EH (cell line): ENCODE measurements around the gene RING1.

Source experiments
- DNase-seq: peaks from one replicate; pipeline ENCODE4 v3.0.0-alpha.2; 2015; ENCODE audit warnings: low read depth

The RING1 gene

GRCh38 chr6:33192671-33193602 lies 15.4 kb upstream of the RING1 start:
- no peak for DNase-seq

DNA sequence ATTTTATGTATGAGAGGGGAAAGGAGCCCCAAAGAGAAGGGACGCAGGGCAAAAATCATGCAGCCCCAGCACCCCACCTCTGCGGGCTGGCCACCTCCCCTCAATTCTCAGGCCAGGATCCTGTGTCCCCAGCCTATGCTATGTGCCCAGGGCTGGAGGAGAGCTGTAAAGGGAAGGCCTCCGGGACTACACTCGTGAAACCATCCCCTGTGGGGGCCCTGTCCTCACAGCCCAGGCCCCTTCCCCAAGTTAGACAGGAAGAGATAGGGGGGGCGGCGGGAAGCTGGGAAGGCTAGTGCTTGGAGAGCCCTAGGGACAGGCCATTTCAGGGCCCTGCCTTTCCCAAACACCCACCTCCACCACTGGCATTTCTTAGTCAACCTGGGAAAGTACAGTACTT lies 14.7 kb upstream of the RING1 start:
- DNase-seq = no peak

DNA sequence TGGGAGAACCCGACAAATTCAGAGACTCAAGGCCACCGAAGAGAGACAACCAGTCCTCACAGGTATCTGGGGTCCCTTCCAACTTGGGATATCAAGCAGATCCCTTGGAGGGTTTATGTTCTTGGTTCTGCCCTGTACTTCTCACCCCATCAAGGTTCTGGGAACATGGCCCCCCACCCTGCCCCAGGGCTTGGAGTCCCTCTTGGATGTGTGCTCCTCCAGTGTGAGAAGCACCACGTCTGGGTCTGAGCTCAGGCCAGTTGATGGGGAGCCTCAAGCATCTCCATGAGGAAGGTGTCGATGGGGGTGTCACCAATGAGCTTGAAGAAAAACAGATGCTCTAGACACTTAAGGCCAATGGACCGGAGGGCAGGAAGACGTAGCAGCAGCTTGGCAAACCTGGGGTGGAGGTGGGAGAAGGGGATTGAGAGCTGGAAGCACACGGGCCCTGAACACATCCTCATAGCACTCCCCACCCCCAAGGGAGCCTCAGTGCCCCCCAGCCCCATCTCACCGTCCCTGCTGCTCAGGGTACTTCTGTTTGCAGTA lies 13.8 kb upstream of the RING1 start:
- no peak for DNase-seq

GRCh38 chr6:33195304-33196165 lies 12.8 kb upstream of the RING1 start:
- no peak for DNase-seq

DNA sequence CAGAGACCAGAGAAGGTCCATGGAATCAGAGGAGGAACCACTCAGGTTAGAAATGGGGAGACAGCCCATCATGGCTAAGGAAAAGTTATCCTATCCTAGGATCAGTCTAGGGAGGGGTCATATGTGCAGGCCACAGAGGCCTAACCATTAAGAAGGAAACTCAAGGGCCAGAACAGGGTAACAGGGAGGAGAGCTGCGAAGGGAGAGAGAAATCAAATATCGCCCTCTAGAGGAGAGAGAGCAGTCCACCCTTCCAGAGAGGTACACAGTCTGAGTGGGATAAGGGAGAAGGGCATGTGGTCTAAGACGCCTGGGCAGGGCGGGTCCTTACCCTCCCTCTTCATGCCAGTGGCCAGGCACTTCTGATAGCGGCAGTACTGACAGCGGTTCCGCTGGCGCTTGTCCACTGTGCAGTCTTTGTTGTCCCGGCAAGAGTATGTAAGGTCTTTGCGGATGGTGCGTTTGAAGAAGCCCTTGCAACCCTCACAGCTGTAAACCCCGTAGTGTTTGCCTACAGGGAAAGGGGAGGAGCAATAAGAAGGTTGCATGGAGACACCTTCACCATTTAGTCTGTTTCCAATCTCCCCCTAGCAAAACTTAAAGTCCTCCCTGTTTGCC lies 10.8 kb upstream of the RING1 start:
- peak; percentile 73 for DNase-seq

DNA sequence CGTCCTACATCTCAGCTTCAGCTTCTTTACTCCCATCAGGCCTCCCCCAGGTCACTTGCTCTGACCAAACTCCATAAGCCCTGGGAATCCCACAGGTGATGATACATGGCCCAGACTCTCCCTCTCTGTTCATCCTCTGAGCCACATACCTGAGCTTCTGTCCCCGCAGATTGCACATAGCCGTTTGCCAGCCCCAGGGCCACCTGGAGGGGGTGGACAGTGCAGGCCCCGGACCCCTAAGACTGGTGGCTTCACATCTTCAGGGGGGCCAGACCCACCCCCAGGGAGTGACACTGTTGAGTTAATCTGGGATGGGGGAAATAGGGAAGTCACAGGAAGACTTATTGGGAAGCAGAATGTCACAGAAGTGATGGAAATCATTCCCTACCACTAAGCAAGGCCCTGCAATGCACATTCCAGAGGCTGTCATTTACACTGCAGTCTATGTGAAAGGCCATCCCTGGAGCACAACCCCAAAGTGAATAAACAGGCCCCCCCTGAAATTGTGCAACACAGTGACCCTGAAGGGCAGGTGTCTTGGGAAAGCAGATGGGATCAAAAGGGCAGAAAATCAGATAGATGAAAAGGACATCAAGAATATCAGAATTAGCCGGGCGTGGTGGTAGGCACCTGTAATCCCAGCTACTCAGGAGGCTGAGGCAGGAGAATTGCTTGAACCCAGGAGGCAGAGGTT lies 10.0 kb upstream of the RING1 start:
- no peak for DNase-seq

- DNase-seq = no peak
Observed at GRCh38 chr6:33198853-33199436, 9.4 kb upstream of the RING1 start.

DNA sequence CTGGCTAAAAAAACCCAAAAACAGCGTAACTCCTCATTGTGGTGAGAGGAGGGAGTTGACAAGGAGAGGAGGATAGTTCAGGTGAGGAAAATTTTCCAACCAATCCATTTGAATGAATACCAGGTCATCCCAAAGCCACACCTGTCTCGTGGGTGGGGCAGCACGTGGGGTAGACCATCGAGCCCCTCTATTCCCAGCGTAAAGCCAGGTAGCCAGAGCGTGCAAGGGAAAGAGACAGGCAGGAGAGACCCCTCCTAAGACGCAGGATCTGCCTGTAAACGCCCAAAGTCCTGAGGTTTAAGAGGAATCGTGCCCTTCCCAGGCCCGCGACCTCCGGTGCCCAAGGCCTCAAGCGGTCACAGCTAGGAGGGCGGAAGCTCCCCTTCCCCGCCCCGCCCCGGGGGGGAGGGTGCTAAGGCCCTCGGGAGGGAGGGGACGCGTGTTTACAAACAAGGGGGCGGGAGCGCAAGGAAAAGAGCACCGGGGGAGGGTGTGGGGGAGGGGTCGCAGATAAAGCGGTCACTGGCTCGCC lies 8.5 kb upstream of the RING1 start:
- DNase-seq = peak; percentile 68

DNA sequence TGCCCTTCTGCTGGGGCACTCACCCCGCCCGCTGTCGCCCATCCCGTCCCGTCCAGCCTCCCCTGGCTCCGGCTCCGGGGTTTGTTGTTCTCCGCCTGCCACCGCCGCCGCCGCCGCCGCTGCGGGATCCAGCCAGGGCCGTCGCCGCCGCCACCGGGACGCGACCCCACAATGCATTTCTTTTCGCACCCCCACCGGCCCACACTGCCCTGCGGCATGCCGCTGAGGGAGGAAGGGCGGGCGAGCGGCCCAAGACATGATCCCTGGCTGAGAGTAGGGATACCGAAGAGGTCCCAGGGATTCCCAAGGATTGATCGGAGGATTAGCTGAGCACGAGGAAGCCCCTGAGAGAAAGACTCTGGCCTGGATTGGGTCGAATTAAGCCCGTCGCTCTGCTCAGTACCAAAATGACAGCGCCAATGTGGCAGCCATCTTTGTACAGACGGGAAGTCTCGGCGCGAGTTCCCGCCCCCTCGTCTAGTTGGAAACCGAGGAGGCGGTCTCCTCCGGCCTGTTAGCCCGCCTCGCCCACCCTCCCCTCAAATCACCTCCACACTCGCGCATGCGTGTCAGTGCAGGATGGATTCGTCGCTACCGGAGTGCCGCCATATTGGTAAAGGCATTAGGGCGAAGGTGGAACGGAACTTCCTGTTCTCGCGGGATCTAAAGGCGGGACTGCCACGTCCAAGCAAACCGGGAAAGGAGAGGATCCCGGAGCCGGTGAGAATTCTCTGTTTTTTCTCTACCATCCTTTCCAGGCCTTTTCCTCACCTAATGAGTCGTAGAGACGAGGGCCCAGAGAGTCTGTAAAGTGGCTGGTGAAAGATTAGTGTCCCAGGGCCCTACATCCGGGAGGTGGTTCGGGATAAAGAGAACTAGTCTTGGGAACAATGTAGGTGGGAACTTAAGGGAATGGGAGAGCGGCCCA lies 7.8 kb upstream of the RING1 start, which contains the start of the genes RXRB and SLC39A7:
Gene RXRB, minus strand, starts transcription at position 447 of the 928 bp plus-strand sequence. Its CDS starts 189 bp downstream, at position 258.
Gene SLC39A7, plus strand, starts transcription at position 649 of the 928 bp plus-strand sequence. CDS start 379 bp downstream, outside the sequence.
- peak; percentile 100 for DNase-seq

DNA sequence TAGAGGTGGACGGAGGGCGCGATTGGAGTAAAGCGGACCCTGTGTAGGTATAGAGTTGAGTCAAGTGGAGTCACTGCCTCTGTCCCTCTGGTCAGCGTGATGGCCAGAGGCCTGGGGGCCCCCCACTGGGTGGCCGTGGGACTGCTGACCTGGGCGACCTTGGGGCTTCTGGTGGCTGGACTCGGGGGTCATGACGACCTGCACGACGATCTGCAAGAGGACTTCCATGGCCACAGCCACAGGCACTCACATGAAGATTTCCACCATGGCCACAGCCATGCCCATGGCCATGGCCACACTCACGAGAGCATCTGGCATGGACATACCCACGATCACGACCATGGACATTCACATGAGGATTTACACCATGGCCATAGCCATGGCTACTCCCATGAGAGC lies 7.2 kb upstream of the RING1 start:
- DNase-seq = no peak

GRCh38 chr6:33201935-33202334 lies 6.4 kb upstream of the RING1 start:
- DNase-seq = no peak

DNA sequence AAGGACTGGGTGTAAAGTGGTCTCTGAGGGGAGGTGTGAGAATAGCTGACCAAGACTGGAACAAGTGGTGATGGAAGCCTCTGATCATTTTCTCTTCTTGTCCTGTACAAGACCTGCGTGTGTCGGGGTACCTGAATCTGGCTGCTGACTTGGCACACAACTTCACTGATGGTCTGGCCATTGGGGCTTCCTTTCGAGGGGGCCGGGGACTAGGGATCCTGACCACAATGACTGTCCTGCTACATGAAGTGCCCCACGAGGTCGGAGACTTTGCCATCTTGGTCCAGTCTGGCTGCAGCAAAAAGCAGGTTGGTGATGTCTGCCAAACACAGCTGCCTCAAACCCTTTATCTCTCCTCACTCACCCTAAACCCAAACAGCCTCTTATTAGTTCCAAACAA lies 5.5 kb upstream of the RING1 start:
- no peak for DNase-seq

GRCh38 chr6:33203443-33204164 lies 4.7 kb upstream of the RING1 start:
- no peak for DNase-seq

DNA sequence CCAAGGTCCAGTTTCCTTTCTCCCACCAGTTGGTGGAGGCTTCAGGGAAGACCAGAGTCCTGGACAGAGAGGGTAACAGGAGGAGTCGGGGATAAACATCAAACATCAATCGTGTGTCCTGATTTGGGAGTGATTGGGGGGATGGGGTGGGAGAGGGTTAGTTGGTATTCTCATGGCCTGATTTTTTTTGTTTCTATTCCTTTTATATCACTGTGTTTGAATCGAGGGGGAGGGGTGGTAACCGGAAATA lies 4.2 kb upstream of the RING1 start:
- no peak for DNase-seq

DNA sequence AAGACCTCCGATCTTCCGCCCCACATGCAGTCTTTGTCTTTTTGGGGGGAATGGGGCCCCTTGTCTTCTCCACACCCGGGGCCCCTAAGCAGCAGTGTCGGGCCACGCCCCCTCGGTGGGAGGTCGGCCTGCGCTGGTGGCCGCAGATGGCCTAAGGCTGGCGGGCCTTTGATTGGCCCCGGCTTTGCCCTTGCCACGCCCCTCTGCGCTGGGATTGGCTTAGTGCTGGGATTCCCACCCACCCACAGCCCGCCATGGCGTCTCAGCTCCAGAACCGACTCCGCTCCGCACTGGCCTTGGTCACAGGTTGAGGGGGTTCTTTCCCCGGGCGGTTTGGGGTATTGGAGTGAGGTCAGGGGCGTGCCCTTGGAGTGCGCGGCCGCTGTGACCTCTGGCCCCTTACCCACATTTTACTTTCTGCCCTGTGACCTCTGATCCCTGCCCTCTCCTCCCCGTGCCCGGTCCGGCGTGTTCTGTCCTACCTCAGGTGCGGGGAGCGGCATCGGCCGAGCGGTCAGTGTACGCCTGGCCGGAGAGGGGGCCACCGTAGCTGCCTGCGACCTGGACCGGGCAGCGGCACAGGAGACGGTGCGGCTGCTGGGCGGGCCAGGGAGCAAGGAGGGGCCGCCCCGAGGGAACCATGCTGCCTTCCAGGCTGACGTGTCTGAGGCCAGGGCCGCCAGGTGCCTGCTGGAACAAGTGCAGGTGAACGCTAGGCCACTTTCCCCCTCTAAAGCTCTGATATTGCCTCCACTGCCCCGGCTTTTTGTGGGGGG lies 3.7 kb upstream of the RING1 start, which contains the start of gene HSD17B8:
Gene HSD17B8, plus strand, starts transcription at position 241 of the 776 bp plus-strand sequence. Its CDS starts 14 bp downstream, at position 255.
- peak; percentile 89 for DNase-seq

- DNase-seq = peak; percentile 63
Observed at GRCh38 chr6:33205191-33206026, 2.9 kb upstream of the RING1 start.
